HEK293 (cell line): ENCODE data around the gene SLC39A10.

Source experiments
- CTCF ChIA-PET: fragments of 350-600 bp; formaldehyde crosslinking; extraction: SDS; loops from one replicate; lab custom pipeline; 2021; ENCODE audit warnings: antibody characterized with exemption; lab: Yijun Ruan, JAX
- POLR2A ChIA-PET: fragments of 300-600 bp; formaldehyde crosslinking; extraction: SDS; loops from one replicate; lab custom pipeline; 2020; ENCODE audit warnings: antibody characterized with exemption, inconsistent platforms; lab: Yijun Ruan, JAX
- H3K27ac ChIP-seq: fragments of 200-500 bp; sonication (Bioruptor generic); 2 replicates; pipeline ENCODE4 v1.5.1; 2014; ENCODE audit warnings: low read depth, low read length, control low read depth, inconsistent platforms; ENCODE audit errors: extremely low read depth
- H3K36me3 ChIP-seq, 2 experiments: fragments of 200-500 bp in 1 of 2; sonication (Bioruptor generic) in 1 of 2; 1 replicate in 1 of 2; 2 replicates in 1 of 2; pipeline ENCODE4 v1.5.1; 2014 to 2017; ENCODE audit warnings: inconsistent platforms in 2 of 2, low read length in 2 of 2; ENCODE audit not compliant: control insufficient read depth in 2 of 2, insufficient read depth in 1 of 2
- H3K4me1 ChIP-seq: fragments of 200-500 bp; sonication (Bioruptor generic); 2 replicates; pipeline ENCODE4 v1.5.1; 2014; ENCODE audit warnings: mild to moderate bottlenecking, low read length, inconsistent platforms; ENCODE audit not compliant: control insufficient read depth, insufficient read depth
- H3K4me3 ChIP-seq: 2 replicates; pipeline ENCODE4 v1.5.1; 2011; ENCODE audit warnings: low read depth, mild to moderate bottlenecking, control low read depth, low read length, moderate library complexity
- H3K9me3 ChIP-seq: fragments of 200-500 bp; sonication (Bioruptor generic); 2 replicates; pipeline ENCODE4 v1.5.1; 2014; ENCODE audit warnings: low read depth, low read length, inconsistent platforms; ENCODE audit not compliant: control insufficient read depth, insufficient read depth
- PATZ1 ChIP-seq: fragments of 450-650 bp; formaldehyde crosslinking; IDR thresholded peaks from 2 replicates; pipeline ENCODE4 v1.5.1; 2016; ENCODE audit warnings: missing biosample characterization, missing genetic modification characterization
- ZFP41 ChIP-seq: fragments of 450-650 bp; formaldehyde crosslinking; IDR thresholded peaks from 2 replicates; pipeline ENCODE4 v1.5.1; 2016; ENCODE audit warnings: missing biosample characterization, missing genetic modification characterization, borderline replicate concordance
- ZNF132 ChIP-seq: fragments of 450-650 bp; formaldehyde crosslinking; IDR thresholded peaks from 2 replicates; pipeline ENCODE4 v1.5.1; 2017; ENCODE audit warnings: missing biosample characterization, missing genetic modification characterization, borderline replicate concordance
- ZNF16 ChIP-seq: fragments of 450-650 bp; formaldehyde crosslinking; IDR thresholded peaks from 2 replicates; pipeline ENCODE4 v1.5.1; 2016; ENCODE audit warnings: low read depth, missing biosample characterization, missing genetic modification characterization
- ZNF202 ChIP-seq: fragments of 450-650 bp; formaldehyde crosslinking; IDR thresholded peaks from 2 replicates; pipeline ENCODE4 v1.5.1; 2016; ENCODE audit warnings: missing biosample characterization, missing genetic modification characterization, borderline replicate concordance
- ZNF23 ChIP-seq: fragments of 450-650 bp; formaldehyde crosslinking; IDR thresholded peaks from 2 replicates; pipeline ENCODE4 v1.5.1; 2016; ENCODE audit warnings: missing biosample characterization, missing genetic modification characterization, borderline replicate concordance
- ZNF391 ChIP-seq: fragments of 450-650 bp; formaldehyde crosslinking; IDR thresholded peaks from 2 replicates; pipeline ENCODE4 v1.5.1; 2016; ENCODE audit warnings: low read depth, missing biosample characterization, missing genetic modification characterization, borderline replicate concordance
- ZNF600 ChIP-seq: fragments of 450-650 bp; formaldehyde crosslinking; IDR thresholded peaks from 2 replicates; pipeline ENCODE4 v1.5.1; 2016; ENCODE audit warnings: missing biosample characterization, missing genetic modification characterization
- TF ChIP-seq, protein P1 (sequence below): fragments of 450-650 bp; formaldehyde crosslinking; IDR thresholded peaks from 2 replicates; pipeline ENCODE4 v1.5.1; 2016; ENCODE audit warnings: missing biosample characterization, missing genetic modification characterization
- TF ChIP-seq, protein P2 (sequence below): fragments of 450-650 bp; formaldehyde crosslinking; conservative IDR thresholded peaks from 2 replicates; pipeline ENCODE4 v1.5.1; 2016; ENCODE audit warnings: low read depth, missing biosample characterization, missing genetic modification characterization
- TF ChIP-seq, protein P3 (sequence below): fragments of 450-650 bp; formaldehyde crosslinking; IDR thresholded peaks from 2 replicates; pipeline ENCODE4 v1.5.1; 2016; ENCODE audit warnings: missing biosample characterization, missing genetic modification characterization, low read depth
- TF ChIP-seq, protein P4 (sequence below): fragments of 450-650 bp; formaldehyde crosslinking; IDR thresholded peaks from 2 replicates; pipeline ENCODE4 v1.5.1; 2016; ENCODE audit warnings: missing biosample characterization, missing genetic modification characterization

The SLC39A10 gene

DNA sequence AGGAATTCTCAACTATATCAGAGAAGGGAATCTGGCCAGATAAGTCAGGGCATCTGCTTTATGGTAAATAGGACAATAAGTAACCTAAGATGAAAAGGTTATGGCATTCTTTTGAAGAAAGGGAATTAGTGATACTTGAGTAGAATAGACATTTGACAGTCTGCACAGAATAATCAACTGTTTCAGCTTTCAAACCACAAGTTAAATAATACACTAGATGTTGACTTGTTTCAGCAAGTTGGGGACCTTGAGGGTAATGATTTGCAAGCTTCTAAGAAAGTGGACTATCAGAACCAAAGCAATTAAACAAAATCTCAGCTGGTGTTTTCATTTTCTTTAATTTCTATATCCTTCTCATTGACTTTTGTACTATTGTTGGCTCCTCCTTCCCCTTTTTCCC is 54.5 kb downstream of the SLC39A10 start (continued):
- TF ChIP-seq, protein P1, sequence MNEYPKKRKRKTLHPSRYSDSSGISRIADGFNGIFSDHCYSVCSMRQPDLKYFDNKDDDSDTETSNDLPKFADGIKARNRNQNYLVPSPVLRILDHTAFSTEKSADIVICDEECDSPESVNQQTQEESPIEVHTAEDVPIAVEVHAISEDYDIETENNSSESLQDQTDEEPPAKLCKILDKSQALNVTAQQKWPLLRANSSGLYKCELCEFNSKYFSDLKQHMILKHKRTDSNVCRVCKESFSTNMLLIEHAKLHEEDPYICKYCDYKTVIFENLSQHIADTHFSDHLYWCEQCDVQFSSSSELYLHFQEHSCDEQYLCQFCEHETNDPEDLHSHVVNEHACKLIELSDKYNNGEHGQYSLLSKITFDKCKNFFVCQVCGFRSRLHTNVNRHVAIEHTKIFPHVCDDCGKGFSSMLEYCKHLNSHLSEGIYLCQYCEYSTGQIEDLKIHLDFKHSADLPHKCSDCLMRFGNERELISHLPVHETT (tag by site-specific recombination): no peak
- TF ChIP-seq ZNF132 (tag by site-specific recombination) (no peak), ZFP41 (no peak)
- TF ChIP-seq, protein P2, sequence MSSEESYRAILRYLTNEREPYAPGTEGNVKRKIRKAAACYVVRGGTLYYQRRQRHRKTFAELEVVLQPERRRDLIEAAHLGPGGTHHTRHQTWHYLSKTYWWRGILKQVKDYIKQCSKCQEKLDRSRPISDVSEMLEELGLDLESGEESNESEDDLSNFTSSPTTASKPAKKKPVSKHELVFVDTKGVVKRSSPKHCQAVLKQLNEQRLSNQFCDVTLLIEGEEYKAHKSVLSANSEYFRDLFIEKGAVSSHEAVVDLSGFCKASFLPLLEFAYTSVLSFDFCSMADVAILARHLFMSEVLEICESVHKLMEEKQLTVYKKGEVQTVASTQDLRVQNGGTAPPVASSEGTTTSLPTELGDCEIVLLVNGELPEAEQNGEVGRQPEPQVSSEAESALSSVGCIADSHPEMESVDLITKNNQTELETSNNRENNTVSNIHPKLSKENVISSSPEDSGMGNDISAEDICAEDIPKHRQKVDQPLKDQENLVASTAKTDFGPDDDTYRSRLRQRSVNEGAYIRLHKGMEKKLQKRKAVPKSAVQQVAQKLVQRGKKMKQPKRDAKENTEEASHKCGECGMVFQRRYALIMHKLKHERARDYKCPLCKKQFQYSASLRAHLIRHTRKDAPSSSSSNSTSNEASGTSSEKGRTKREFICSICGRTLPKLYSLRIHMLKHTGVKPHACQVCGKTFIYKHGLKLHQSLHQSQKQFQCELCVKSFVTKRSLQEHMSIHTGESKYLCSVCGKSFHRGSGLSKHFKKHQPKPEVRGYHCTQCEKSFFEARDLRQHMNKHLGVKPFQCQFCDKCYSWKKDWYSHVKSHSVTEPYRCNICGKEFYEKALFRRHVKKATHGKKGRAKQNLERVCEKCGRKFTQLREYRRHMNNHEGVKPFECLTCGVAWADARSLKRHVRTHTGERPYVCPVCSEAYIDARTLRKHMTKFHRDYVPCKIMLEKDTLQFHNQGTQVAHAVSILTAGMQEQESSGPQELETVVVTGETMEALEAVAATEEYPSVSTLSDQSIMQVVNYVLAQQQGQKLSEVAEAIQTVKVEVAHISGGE: no peak

DNA sequence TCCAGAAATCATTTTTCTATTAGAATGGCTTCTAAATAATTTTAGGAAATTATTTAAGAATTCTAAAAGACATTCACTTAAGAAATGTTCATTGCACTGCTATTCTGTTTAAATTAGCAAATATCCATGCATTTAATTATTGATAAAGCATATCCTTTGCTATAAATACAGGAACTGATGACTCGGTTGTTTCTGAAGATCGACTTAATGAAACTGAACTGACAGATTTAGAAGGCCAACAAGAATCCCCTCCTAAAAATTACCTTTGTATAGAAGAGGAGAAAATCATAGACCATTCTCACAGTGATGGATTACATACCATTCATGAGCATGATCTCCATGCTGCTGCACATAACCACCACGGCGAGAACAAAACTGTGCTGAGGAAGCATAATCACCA is 59.4 kb downstream of the SLC39A10 start:
- TF ChIP-seq, protein P3, sequence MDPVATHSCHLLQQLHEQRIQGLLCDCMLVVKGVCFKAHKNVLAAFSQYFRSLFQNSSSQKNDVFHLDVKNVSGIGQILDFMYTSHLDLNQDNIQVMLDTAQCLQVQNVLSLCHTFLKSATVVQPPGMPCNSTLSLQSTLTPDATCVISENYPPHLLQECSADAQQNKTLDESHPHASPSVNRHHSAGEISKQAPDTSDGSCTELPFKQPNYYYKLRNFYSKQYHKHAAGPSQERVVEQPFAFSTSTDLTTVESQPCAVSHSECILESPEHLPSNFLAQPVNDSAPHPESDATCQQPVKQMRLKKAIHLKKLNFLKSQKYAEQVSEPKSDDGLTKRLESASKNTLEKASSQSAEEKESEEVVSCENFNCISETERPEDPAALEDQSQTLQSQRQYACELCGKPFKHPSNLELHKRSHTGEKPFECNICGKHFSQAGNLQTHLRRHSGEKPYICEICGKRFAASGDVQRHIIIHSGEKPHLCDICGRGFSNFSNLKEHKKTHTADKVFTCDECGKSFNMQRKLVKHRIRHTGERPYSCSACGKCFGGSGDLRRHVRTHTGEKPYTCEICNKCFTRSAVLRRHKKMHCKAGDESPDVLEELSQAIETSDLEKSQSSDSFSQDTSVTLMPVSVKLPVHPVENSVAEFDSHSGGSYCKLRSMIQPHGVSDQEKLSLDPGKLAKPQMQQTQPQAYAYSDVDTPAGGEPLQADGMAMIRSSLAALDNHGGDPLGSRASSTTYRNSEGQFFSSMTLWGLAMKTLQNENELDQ: no peak
- TF ChIP-seq ZNF600 (no peak), ZNF23 (tag by site-specific recombination) (no peak), PATZ1 (tag by site-specific recombination) (no peak), ZNF202 (no peak), ZNF16 (tag by site-specific recombination) (no peak), ZNF391 (no peak)
- TF ChIP-seq, protein P4, sequence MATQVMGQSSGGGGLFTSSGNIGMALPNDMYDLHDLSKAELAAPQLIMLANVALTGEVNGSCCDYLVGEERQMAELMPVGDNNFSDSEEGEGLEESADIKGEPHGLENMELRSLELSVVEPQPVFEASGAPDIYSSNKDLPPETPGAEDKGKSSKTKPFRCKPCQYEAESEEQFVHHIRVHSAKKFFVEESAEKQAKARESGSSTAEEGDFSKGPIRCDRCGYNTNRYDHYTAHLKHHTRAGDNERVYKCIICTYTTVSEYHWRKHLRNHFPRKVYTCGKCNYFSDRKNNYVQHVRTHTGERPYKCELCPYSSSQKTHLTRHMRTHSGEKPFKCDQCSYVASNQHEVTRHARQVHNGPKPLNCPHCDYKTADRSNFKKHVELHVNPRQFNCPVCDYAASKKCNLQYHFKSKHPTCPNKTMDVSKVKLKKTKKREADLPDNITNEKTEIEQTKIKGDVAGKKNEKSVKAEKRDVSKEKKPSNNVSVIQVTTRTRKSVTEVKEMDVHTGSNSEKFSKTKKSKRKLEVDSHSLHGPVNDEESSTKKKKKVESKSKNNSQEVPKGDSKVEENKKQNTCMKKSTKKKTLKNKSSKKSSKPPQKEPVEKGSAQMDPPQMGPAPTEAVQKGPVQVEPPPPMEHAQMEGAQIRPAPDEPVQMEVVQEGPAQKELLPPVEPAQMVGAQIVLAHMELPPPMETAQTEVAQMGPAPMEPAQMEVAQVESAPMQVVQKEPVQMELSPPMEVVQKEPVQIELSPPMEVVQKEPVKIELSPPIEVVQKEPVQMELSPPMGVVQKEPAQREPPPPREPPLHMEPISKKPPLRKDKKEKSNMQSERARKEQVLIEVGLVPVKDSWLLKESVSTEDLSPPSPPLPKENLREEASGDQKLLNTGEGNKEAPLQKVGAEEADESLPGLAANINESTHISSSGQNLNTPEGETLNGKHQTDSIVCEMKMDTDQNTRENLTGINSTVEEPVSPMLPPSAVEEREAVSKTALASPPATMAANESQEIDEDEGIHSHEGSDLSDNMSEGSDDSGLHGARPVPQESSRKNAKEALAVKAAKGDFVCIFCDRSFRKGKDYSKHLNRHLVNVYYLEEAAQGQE (tag by site-specific recombination): no peak
- no peaks in the 10 kb centered on the region for H3K4me1 ChIP-seq
- no peaks in the 10 kb centered on the region for H3K9me3 ChIP-seq
- ChIA-PET CTCF (no interaction called here), POLR2A (no interaction called here)
- H3K36me3 ChIP-seq: peaks cover 4 to 11% of the 10 kb centered on the region in 2 experiments; a peak in 2 of 3 replicates
- no peak overlapping the region for H3K4me3 ChIP-seq
- H3K27ac ChIP-seq: no peak overlapping the region
